ENCODE data around the gene CD163. TPM values are rescaled to one million over a fixed set of nuclear protein-coding genes. Genes with fewer than 3 reads are reported as not detected.

The CD163 gene
- total RNA-seq, 1 experiment from 2014 or later = 0.07 TPM

GRCh38 chr12:7486512-7486911 is 17.1 kb downstream of the CD163 start:
- H2BK15ac ChIP-seq (ENCODE audit: low read depth, low read length) = no peak overlapping the region
- no peaks in the 10 kb centered on the region for H3K4me1 ChIP-seq (ENCODE audit: insufficient read depth, low read length)
- H3K27me3 ChIP-seq (ENCODE audit: insufficient read depth, low read length) = no peaks in the 10 kb centered on the region
- H3K56ac ChIP-seq (ENCODE audit: insufficient read length, low read depth, low read length) = no peak overlapping the region
- DNase-seq = no peak
- H4K20me1 ChIP-seq (ENCODE audit: control insufficient read depth, insufficient read depth, insufficient read length) = no peaks in the 10 kb centered on the region
- H3K79me1 ChIP-seq (ENCODE audit: insufficient read depth, low read depth, low read length, poor library complexity, severe bottlenecking) = no peaks in the 10 kb centered on the region
- no peak overlapping the region for H3K18ac ChIP-seq (ENCODE audit: insufficient read length, low read depth, low read length)
- no peak overlapping the region for H4K8ac ChIP-seq (replicated peaks; ENCODE audit: insufficient read length, low read depth, low read length)
- Mint-ChIP-seq H3K9me3 (no peaks in the 10 kb centered on the region), H3K36me3 (ENCODE audit: insufficient read depth in 1 of 3, low read depth in 3 of 3) (no peaks in the 10 kb centered on the region; a peak in 1 of 7 replicates), H3K27ac (no peak overlapping the region), H3K4me1 (no peaks in the 10 kb centered on the region), H3K27me3 (ENCODE audit: low read depth) (peaks cover 5% of the 10 kb centered on the region; the same call in 1 of the 2 replicates), H3K4me3 (no peak overlapping the region)
- no peak overlapping the region for H3K4ac ChIP-seq (ENCODE audit: low read depth, low read length)
- H3K9me3 ChIP-seq (ENCODE audit: control insufficient read depth, low read depth, low read length) = no peaks in the 10 kb centered on the region
- no peak for TF ChIP-seq CTCF (conservative IDR thresholded peaks at IDR 0.05)
- no peak overlapping the region for H2BK20ac ChIP-seq (ENCODE audit: low read depth, low read length, poor library complexity, severe bottlenecking)
- H2AK5ac ChIP-seq (ENCODE audit: insufficient read length, low read length) = no peak overlapping the region
- H3K23me2 ChIP-seq (ENCODE audit: insufficient read length, low read depth, low read length, poor library complexity, severe bottlenecking) = no peaks in the 10 kb centered on the region
- no CpG with 5 or more reads among the region's 6 CpGs for WGBS (ENCODE audit: extremely low coverage, insufficient read length, low lambda C conversion rate)
- H2BK5ac ChIP-seq (ENCODE audit: insufficient read length, low read length) = no peak overlapping the region
- H2AFZ ChIP-seq (ENCODE audit: low read length) = no peak overlapping the region
- H3T11ph ChIP-seq (ENCODE audit: low read length) = no peak overlapping the region
- H4K5ac ChIP-seq (ENCODE audit: insufficient read length, low read depth, low read length) = no peak overlapping the region
- H3K79me2 ChIP-seq (ENCODE audit: insufficient read depth, low read length) = no peaks in the 10 kb centered on the region
- H3K4me2 ChIP-seq (ENCODE audit: insufficient read depth, insufficient read length, low read length) = no peak overlapping the region
- H3K23ac ChIP-seq (ENCODE audit: insufficient read length, low read depth, low read length) = no peak overlapping the region
- no peak overlapping the region for H4K91ac ChIP-seq (ENCODE audit: insufficient read length, low read depth, low read length)
- no peak overlapping the region for H2BK120ac ChIP-seq (ENCODE audit: low read depth, low read length, poor library complexity, severe bottlenecking)
- no peak overlapping the region for H3K9ac ChIP-seq (ENCODE audit: extremely low read depth, insufficient read length, low read length)
- no peak overlapping the region; the same call in 1 of the 2 replicates for H3K14ac ChIP-seq (ENCODE audit: insufficient read depth, low read length)
- no peak overlapping the region for H3K27ac ChIP-seq (ENCODE audit: insufficient read length, low read depth, low read length)
- no peak overlapping the region for H2BK12ac ChIP-seq (ENCODE audit: insufficient read length, low read depth, low read length)
